GM06990 (cell line): Measurements from ENCODE around the gene RCBTB2.

ENCODE experiments used
- DNase-seq: peaks from one replicate; pipeline ENCODE4 v3.0.0-alpha.2; 2011; ENCODE audit not compliant: insufficient read length; ENCODE audit errors: extremely low read depth
- H3K27me3 ChIP-seq: replicated peaks from 2 replicates; pipeline ENCODE4 v1.6.0; 2011; ENCODE audit warnings: low read length; ENCODE audit not compliant: control insufficient read depth, insufficient read depth
- H3K36me3 ChIP-seq: 2 replicates; pipeline ENCODE4 v1.5.1; 2011; ENCODE audit warnings: low read length; ENCODE audit not compliant: control insufficient read depth, insufficient read depth
- H3K4me3 ChIP-seq: replicated peaks from 2 replicates; pipeline ENCODE4 v1.5.1; 2011; ENCODE audit warnings: low read depth, mild to moderate bottlenecking, control low read depth, low read length
- TF ChIP-seq, protein P1 (sequence below): IDR thresholded peaks from 2 replicates; pipeline ENCODE4 v1.5.1; 2011; ENCODE audit warnings: low read length, control low read depth, mild to moderate bottlenecking, inconsistent platforms; ENCODE audit not compliant: insufficient read depth, poor library complexity, severe bottlenecking

RCBTB2 gene

DNA sequence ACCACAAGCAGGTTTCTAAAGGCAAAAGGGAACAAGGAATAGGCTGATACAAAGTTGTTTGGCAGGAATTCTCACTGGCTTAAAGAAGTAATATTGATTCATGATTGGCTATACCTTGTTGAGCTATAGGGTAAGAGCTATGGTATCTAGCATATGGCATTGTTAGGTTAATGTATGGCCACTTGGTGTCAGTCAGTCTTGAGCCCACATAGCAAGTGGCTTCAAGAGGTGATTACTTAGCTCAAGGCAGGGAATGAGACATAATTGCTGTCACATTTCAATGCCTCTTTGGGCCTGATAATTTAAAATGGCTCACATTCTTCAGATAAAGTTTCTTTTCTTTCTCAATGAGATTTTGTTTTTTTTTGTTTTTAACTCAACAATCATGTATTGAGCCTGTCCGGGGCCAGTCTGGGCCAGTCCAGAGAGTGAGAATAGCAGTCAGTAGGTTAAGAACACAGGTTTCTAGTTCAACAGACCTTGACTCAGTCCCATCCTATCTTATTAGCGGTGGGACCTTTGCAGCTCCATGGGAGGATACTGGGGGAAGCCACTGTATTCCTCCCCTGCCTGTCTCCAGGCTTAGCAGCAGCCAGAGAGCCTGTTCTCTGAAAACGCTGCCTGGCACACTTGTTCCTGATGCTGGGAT lies 45.8 kb upstream of the RCBTB2 start:
- no peaks in the 10 kb centered on the region for H3K36me3 ChIP-seq
- TF ChIP-seq, protein P1, sequence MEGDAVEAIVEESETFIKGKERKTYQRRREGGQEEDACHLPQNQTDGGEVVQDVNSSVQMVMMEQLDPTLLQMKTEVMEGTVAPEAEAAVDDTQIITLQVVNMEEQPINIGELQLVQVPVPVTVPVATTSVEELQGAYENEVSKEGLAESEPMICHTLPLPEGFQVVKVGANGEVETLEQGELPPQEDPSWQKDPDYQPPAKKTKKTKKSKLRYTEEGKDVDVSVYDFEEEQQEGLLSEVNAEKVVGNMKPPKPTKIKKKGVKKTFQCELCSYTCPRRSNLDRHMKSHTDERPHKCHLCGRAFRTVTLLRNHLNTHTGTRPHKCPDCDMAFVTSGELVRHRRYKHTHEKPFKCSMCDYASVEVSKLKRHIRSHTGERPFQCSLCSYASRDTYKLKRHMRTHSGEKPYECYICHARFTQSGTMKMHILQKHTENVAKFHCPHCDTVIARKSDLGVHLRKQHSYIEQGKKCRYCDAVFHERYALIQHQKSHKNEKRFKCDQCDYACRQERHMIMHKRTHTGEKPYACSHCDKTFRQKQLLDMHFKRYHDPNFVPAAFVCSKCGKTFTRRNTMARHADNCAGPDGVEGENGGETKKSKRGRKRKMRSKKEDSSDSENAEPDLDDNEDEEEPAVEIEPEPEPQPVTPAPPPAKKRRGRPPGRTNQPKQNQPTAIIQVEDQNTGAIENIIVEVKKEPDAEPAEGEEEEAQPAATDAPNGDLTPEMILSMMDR: no peak
- H3K27me3 ChIP-seq: no peaks in the 10 kb centered on the region
- no peak for DNase-seq
- H3K4me3 ChIP-seq: peak overlapping the region; percentile 10; the same call in 1 of the 2 replicates

DNA sequence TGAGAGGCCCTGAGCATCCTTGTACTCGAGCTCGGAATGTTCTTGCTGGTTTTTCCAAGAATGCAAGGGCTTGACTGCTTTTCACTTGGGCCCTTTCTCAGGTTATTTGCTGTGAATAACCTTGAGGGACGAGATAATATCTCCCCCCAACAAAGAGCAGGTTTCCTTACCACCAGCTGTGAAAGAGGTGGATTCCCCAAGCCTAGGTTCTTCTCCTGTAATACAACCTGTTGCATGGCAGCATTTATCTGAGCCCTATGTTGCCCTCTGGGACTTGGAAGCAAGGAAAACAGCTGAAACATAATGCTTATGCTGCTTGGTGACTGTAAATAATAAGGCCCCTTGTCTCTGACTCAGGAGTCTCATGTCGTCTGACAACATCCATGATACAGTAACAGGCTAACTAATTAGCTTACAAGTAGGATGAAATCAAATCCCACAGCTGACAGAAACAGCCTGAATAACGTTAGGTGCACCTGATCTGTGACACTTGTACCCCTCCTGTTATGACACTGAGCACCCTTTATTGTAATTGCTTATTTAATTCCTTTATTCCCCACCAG lies 43.6 kb upstream of the RCBTB2 start:
- Histone ChIP-seq H3K4me3 (no peak overlapping the region), H3K36me3 (no peaks in the 10 kb centered on the region), H3K27me3 (no peaks in the 10 kb centered on the region)
- TF ChIP-seq, protein P1: no peak
- DNase-seq: no peak

DNA sequence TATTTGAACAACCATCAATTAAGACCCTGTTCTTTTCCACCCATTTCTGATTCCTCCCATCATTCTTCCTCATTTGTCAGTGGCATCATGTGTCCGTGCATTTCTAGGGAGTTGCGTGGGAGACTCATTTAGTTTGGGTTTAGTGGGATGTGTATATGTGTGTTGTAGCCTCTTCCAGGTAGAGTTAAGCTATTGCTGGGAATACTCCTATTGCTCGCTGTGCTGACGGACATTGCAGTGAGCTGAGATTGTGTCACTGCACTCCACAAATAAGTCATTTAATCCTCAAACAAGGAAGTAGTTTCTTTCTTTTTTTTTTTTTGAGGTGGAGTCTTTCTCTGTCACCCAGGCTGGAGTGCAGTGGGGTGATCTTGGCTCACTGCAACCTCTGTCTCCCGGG lies 42.2 kb upstream of the RCBTB2 start:
- Histone ChIP-seq H3K27me3 (no peaks in the 10 kb centered on the region), H3K36me3 (no peaks in the 10 kb centered on the region), H3K4me3 (no peak overlapping the region)
- TF ChIP-seq, protein P1: no peak
- no peak for DNase-seq

DNA sequence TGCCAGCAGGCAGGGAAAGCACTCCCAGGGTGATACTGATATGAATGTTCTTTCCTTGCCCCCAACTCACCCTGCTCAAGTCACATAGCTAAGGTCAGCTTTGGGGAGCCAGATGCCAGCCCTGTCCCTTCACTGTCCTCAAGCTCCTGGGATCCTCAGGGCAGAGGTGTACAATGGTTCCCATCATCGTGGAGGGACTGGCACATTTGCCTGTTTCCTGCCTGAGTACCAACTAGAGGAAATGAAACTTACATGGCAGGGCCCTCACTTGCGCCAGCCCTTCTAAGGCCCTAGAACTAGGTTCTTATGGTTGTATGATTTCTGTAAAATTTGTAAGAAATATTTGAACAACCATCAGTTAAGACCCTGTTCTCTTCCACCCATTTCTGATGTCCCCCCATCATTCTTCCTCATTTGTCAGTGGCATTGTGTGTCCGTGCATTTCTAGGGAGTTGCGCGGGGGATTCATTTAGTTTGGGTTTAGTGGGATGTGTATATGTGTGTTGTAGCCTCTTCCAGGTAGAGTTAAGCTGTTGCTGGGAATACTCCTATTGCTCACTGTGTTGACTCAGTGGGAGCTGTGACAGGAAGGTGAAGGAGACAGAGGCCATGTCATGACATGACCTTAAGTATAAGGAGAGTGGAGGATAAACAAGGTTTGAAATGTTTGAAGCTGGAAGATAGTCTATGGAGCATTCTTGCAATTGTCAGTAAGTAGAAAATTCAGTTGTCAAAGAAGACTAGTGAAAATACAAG lies 41.3 kb upstream of the RCBTB2 start:
- H3K36me3 ChIP-seq: no peaks in the 10 kb centered on the region
- H3K27me3 ChIP-seq: no peaks in the 10 kb centered on the region
- no peak overlapping the region for H3K4me3 ChIP-seq
- no peak for DNase-seq
- TF ChIP-seq, protein P1: no peak

DNA sequence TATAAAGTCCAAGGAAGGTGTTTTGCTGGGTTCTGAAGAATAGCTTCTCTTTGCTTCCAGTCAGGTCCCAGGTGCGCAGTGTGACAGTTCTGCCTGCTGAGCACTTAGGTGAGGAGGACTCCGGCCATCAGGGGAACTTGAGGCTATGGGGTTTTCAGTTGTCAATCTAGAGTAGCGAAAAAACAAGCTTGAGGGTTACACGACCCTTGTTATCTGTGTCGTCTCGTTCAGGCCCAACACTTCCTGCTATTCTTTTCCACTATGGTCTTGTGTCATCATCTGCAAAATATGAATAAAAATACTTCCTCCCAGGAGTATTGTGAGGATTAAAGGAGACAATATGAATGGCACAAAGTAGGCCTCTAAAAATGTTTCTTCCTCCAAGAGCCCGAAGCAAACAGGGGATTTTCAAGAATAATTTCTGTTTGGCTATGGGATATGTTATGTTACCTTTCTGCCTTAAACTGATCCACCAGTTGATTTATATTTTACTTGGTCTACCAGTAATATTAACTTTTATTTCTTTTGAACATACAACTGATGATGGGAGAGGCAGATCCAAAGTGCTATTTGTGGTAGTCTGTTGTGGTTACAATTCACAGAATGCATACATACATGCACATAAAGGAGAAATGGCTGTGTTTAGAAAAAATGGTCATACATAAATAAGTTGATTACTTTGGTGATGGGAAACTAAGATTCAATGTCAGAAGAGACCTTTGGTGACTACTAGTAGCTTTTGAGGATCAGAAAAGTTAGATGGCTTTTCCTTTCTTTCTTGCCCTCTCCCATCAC lies 40.5 kb upstream of the RCBTB2 start:
- DNase-seq: no peak
- TF ChIP-seq, protein P1: no peak
- H3K4me3 ChIP-seq: no peak overlapping the region
- H3K27me3 ChIP-seq: no peaks in the 10 kb centered on the region
- no peaks in the 10 kb centered on the region for H3K36me3 ChIP-seq
